ENCODE data around the gene LATS2.
"Not testable (repeated sequence)": the region's sequence is repeated elsewhere in the genome, so short reads cannot be mapped to it uniquely, and the experiment has no call there.

DNA sequence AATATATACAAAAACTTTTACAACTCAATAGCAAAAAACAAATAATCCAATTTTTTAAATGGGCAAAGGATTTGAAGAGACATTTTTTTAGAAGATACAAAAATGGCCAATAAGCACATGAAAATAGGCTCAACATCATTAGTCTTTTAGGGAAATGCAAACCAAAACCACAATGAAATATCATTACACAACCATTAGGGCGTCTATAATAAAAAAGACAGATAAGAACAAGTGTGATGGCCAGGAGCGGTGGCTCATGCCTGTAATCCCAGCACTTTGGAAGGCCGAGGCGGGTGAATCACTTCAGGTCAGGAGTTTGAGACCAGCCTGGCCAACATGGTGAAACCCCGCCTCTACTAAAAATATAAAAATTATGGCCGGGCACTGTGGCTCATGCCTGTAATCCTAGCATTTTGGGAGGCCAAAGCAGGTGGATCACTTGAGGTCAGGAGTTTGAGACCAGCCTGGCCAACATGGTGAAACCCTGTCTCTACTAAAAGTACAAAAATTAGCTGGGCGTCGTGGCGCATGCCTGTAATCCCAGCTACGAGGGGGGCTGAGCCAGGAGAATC is 104.3 kb downstream of the LATS2 start:
- TF ChIP-seq POLR2A, CTCF (IDR thresholded peaks at IDR 0.05): not testable (repeated sequence)
